HG02938 (cell line): ENCODE data around the gene DCUN1D3.
A peak's percentile ranks its signal among the peaks of the same experiment; 100 is the strongest.
"Not testable (repeated sequence)": the region's sequence is repeated elsewhere in the genome, so short reads cannot be mapped to it uniquely, and the experiment has no call there.

Experiments used
- ATAC-seq: cut with Tn5 transposase; IDR thresholded peaks from one replicate; pipeline ENCODE4 v1.9.1; 2021; ENCODE audit warnings: mild to moderate bottlenecking, moderate library complexity; ENCODE audit not compliant: unreplicated experiment

The DCUN1D3 gene

DNA sequence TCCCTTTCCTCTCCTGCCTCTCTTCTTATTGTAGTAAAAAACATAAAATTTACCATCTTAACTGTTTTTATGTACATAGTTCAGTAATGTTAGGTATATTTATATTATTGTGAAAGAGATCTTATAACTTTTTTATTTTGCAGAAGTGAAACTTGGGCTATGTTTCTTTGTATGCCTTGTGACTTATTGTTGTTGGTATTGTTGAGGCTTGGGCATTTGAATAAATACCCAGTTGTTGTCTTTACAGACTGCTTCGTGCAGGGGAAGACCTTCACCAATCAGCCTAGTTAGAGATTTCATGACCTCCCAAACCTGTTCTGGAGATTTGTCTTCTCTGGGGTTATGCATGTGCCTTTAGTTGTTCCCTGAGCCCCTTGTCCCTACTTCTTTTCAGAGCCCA lies 61.9 kb downstream of the DCUN1D3 start:
- ATAC-seq, result no peak

DNA sequence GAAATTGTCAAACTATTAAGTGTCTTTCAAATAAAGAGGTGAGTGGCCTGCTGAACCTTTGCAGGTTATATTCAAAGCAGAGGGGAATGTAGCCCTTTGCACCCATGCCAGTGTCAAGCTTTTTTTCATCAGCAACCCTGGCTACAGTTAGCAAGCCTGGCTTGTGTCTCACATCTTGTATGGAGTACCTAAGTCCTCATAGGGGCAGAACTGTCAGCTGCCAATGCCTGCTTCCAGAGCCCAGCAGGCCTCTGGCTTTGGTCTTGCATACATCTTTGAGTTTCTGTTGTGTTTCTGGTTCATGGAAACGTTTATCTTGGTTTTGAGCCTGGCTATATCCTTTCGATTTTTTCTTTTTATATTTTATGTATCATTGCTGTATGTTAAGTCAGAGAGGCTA lies 67.1 kb downstream of the DCUN1D3 start:
- no peak for ATAC-seq

- no peak for ATAC-seq
Measured at GRCh38 chr16:20830372-20830771, 69.8 kb downstream of the DCUN1D3 start.

DNA sequence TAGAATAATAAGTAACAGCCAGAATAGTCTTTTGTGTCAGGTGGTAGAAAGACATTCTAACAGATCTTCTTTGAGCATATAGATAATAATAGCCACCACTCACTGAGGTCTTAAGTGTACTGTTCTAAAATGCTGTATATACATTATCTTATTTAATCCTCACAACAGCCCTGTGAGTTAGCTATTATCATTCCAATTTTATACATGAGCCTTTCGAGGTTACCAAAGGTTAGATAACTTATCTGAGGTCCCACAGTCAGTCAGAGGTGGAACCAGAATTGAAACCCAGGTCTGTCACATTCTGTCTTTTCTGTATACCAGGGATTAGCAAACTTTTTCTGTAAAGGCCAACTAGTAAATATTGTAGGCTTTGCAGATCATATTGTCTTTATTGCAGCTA lies 70.6 kb downstream of the DCUN1D3 start:
- ATAC-seq, result no peak

- no peak for ATAC-seq
Measured at GRCh38 chr16:20826039-20826566, 74.1 kb downstream of the DCUN1D3 start.

DNA sequence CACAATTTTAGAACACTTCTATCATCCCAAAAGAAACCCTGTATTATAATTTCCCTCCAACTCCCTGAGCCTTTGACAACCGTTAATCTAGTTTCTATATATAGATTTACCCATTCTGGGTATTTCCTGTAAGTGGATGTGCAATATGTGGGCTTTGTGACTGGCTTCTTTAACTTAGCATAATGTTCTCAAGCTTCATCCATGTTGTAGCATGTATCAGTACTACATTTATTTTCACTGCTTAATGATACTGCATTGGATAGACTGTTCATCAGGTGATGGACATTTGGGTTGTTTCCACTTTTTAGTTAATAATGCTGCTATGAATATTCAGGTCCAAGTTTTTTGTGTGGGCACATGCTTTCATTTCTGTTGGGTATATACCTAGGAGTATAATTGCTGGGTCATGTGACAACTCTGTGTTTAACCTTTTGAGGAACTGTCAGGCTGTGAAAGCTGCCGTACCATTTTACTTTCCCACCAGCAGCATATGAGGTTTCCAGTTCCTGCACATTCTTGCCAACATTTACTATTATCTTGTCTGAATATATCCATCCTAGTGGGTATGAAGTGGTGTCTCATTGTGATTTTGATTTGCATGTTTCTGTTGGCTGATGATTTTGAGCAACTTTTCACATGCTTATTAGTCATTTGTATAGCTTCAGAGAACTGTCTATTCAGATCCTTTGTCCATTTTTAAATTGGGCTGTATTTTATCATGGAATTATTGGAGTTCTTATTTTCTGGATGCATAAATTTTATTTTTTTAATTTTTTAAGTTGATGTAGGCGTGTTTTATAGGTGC lies 77.4 kb downstream of the DCUN1D3 start:
- ATAC-seq, result no peak

GRCh38 chr16:20821682-20822081 lies 78.5 kb downstream of the DCUN1D3 start:
- ATAC-seq, result no peak

DNA sequence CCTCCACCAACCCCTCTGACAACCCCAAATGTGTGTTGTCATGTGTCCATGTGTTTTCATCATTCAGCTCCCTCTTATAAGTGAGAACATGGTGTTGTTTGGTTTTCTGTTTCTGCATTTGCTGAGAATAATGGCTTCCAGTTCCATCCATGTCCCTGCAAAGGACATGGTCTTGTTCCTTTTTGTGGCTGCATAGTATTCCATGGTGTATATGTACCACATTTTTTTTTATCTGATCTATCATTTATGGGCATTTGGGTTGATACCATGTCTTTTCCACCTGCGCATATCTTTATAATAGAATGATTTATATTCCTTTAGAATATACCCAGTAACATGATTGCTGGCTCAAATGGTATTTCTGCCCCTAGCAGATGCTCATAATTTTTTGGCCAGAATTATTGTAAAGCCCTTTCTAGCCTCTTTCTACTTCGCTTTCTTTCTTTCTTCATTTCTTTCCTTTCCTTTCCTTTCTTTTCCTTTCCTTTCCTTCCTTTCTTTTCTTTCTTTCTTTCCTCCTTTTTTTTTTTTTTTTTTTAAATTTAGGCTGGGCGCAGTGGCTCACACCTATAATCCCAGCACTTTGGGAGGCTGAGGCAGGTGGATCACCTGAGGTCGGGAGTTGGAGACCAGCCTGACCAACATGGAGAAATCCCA lies 81.1 kb downstream of the DCUN1D3 start:
- no peak for ATAC-seq

DNA sequence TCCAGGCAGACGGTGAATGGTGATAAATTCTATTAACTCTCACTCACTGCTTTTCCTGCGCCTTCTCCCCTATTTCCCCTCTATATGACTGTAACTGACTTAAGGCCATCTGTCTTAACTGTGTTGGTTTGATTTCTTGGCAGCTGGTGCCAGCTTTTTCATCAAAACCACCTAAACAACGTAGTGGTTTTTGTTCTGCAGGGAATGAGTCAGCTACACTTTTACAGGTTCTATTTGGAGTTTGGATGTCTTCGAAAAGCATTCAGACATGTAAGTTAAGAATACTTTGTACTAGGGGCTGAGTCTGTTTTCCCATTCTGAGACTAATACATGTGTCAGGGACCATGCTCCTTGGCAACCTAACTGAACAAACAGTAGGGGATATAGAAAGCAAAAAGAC lies 85.4 kb downstream of the DCUN1D3 start:
- ATAC-seq, result no peak

GRCh38 chr16:20812510-20812909 lies 87.6 kb downstream of the DCUN1D3 start:
- ATAC-seq, result no peak

- no peak for ATAC-seq
Measured at GRCh38 chr16:20811889-20812439, 88.2 kb downstream of the DCUN1D3 start.

GRCh38 chr16:20807862-20808261 lies 92.3 kb downstream of the DCUN1D3 start:
- no peak for ATAC-seq

DNA sequence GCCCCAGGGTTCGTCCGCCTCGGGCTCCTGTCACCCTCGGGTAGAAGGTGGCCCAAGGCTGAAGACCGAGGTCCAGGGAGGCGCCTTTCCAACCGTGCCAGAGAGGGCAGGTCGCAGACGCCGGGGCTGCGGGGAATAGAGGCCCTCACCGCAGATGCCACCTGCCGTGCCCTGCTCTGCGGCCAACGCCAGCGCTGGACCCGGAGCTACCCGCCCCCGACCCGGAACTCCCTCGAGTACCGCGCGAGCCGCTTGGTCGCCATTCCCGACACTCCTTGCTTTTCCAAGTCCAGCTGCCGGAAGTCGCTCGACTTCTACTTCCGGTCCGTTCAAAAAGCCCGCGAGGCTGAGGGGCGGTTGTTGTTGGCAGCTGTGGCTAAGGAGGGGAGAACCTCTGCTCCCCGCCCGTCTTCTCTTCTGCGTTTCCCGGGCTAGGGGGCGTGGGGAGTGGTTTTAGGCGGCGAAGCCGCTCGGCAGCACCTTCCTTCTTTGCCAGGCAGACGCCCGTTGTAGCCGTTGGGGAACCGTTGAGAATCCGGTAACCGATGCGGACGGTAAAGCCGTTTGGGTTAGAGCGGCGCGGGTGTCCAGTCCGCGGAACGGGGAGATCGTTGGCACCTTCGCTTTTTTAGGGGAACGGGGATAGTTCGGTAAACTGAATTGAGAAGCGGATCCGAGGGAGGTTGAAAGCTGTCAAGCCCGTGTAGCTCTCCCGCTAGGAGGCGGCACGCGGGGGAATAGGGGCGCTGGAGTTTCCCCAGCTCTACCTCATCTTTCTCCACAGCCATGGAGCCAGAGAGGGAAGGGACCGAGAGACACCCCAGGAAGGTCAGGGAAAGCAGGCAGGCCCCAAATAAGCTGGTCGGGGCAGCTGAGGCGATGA lies 93.7 kb downstream of the DCUN1D3 start, which contains the start of the genes ERI2 and REXO5:
TSS of gene ERI2 (minus strand) at position 305 of the 883 bp plus-strand sequence. CDS start at position 263, 42 bp downstream.
TSS of gene REXO5 (plus strand) at position 360 of the 883 bp plus-strand sequence. CDS start at position 787, 427 bp downstream.
- ATAC-seq, result peak; percentile 80

DNA sequence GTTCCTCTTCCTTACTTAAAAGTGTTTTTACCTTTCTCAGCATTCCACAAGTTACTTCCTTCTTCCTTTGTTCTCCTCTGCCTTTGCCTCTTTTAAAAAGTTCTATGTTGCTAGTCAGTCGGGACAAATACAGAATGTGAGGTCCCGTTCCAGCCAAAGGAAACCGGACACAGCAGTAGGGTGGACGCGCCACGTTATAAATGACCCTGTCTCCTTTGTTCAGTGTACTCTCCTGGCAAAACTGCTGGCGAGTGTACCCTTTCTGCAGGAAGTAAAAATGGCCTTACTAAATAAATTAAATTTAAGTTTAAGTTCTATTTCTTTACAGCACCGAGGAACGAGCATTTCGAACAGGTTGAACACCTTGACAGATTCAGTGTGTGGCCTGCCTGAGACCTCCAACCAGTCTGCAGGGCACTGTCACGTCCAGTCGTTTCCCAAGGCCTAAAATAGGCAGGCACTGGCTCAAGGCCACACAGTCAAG lies 94.4 kb downstream of the DCUN1D3 start:
- not testable (repeated sequence) for ATAC-seq
